HG03103 (cell line): ENCODE measurements around the gene MARK2.
"Not testable (repeated sequence)": the region's sequence is repeated elsewhere in the genome, so short reads cannot be mapped to it uniquely, and the experiment has no call there.

Experiments
- ATAC-seq: cut with Tn5 transposase; IDR thresholded peaks from one replicate; pipeline ENCODE4 v1.9.1; 2021; ENCODE audit warnings: low read depth; ENCODE audit not compliant: unreplicated experiment

Gene MARK2

DNA sequence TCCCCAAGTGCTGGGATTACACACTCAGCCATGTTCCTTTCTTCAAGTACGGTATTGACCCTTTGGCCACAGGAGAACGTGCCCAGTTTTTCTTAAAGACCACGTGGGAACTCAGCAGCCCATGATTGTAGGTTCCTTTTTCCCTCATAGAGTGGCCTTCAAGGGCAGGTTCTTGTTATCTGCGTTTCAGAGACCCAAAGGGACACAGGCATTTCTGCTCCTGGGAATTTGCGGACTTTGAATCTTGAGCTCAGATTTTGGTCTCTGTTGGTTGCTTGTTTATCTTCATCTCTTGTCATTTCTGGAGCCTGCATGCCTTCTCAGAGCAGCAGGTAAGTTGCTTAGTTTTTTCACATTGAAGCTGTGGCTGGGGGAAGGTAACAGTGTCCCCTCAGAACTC, 12.0 kb downstream of the MARK2 start:
- no peak for ATAC-seq

DNA sequence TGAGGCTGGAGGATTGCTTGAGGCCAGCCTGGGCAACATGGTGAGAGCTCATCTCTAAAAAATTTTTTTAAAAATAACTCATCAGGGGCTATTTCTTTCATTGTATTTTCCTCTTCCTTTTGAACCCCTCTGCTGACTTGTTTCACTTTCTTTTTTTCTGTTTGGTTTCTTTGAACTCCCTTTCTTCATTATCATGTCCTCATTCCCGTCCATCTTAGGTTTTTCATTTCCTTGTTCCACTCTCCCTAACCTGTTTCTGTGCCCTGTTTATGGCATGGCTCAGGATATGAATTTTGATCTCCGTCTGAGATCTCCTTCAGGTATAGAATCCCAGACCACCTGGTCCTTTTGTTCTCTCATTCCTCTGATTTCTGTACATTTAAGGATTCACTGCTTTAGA, 12.5 kb downstream of the MARK2 start:
- ATAC-seq, result no peak

DNA sequence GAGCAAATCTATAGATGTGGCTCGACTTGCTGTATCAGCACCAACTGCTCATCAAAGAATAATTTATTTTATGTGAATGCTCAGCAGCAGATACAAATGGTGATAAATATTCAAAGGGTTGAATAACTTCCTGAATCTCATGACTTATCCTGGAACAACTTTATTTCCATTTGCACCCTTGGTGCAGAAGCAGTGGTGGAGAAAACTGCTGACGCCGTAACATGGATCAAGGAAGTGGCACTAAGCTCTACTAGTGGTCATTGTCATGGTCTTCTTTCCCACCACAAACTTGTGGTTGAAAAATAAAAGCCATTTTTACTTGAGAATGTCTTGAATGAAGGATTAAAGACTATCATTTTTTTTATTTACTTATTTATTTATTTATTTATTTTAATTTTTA, 14.6 kb downstream of the MARK2 start:
- no peak for ATAC-seq

DNA sequence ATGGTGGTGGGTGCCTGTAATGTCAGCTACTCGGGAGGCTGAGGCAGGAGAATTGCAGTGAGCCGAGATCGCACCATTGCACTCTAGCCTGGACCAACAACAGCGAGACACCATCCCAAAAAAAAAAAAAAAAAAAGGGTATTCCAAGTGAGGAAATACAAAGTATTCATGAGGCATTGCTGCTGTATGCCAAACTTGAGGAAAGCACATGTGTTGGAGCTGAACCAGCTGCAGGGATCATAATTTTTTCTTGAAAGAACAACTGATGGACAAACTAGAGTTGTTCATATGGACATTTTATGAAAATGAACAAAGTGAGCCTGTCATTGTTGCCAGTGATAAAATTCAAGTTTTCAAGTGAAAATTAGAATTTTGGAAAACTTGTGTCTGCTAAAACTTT, 15.8 kb downstream of the MARK2 start:
- no peak for ATAC-seq

DNA sequence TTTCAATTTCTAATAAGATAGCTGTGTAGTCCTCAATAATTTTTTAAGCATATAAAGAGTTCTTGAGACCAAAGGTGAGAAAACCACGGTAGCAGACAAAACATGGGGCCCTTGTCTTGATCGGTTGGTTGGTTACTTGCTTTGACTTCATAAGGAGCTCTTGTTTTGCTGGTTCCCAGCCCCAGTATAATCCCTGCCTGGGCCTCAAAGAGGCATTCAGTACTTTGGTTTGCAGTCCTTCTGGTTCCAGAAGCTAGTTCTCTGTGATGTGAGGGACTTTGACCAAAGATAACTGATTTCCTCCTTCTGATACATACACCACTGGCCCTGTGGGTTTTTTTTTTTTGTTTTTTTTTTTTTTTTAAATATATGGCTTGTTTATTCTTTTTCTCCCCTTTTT, 17.1 kb downstream of the MARK2 start:
- ATAC-seq, result no peak

DNA sequence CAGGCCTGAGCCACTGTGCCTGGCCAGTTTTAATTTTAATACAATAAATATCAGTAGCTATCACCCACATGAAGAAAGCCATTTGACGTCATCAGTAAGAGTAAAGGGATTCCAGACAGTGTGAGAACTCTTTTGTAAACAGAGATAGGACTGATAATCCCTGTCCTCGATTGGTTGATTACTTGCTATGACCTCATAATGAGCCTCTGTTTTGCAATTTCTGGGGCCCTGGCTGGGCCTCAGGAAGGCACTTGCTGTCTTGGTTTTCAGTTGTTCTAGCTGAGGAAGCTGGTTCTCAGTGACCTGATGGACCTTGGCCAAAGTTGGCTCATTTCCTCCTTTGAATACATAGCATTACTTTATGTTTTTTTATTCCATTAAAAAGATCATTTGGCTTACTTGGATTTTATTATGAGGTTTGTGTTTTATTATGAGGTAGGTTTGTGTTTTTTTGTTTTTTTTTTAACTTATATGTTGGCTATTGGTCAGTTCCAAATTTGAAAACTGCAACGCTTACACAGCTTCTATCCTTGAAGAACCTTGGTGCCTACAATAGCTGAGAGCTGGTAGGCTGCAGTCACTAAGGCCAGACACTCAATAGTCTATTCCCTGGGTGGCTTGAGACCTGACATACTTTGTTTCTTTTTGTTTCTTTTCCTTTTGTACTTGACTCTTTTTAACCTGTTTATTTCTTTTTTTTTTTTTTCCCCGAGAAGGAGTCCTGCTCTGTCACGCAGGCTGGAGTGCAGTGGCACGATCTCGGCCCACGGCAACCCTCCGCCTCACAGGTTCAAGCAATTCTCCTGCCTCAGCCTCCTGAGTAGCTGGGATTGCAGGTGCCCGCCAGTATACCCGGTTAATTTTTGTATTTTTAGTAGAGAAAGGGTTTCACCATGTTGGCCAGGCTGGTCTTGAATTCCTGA, 20.0 kb downstream of the MARK2 start:
- no peak for ATAC-seq

DNA sequence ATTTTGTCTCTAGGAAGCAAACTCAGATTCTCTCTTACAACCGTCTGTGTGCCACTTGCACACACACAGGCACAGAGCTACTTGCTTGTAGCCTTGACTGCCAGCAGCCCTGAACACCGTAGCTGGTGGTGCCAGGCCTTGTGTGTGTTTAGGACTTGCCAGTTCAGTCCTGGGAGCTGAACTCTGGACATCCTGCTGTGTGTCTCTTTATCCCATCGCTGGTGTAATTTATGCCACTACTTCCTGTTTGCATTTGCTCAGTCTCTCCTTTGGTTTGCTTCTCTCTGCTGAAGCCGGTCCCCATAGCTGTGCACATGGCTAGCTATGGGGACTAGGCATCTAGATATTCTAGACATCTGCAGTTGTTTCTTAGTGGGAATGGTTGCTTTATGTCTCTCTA, 24.0 kb downstream of the MARK2 start:
- ATAC-seq, result no peak

DNA sequence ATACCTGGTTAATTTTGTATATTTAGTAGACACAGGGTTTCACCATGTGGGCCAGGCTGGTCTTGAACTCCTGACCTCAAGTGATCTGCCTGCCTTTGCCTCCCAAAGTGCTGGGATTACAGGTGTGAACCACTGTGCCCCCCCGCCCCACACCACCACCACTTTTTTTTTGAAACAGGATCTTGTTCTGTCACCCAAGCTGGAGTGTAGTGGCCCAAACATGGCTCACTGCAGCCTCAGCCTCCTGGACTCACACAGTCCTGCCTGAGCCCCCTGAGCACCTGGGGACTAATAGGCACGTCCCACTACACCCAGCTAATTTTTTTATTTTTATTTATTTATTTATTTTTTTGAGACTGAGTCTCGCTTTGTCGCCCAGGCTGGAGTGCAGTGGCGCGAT, 24.7 kb downstream of the MARK2 start:
- not testable (repeated sequence) for ATAC-seq

DNA sequence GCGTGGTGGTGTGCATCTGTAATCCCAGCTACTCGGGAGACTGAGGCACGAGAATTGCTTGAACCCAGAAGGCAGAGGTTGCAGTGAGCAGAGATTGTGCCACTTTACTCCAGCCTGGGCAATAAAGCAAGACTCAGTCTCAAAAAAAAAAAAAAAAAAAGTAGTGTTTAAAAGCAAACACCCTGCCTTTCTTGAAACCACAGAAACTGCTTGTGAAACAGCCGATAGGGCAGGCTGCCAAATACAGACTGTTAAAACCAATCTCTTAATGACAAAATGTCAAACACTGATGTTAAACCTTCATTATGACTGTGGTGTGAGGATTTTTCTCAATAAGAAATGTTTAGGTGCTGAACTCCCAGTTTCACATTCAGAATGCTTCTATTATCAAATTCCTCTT, 27.3 kb downstream of the MARK2 start:
- peak; percentile 58 for ATAC-seq

DNA sequence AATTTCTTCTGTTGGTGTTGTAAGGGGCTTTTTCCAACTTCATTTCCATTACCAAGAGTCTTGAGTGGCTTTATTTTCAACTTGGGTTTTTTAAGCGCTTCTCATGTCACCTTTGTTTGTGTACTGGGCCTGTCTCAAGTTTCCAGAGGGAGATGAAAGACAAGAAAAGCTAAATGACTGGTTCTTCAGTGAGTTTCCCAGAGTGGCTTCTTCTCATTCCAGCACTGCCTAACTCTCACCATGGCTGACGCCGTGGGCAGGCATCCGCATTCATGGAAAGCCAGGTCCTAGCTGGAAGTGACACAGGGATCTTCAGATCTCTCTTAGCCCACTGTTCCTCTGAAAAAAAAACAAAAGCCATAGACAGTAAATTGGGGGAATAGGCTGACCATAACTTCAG, 28.6 kb downstream of the MARK2 start:
- no peak for ATAC-seq

DNA sequence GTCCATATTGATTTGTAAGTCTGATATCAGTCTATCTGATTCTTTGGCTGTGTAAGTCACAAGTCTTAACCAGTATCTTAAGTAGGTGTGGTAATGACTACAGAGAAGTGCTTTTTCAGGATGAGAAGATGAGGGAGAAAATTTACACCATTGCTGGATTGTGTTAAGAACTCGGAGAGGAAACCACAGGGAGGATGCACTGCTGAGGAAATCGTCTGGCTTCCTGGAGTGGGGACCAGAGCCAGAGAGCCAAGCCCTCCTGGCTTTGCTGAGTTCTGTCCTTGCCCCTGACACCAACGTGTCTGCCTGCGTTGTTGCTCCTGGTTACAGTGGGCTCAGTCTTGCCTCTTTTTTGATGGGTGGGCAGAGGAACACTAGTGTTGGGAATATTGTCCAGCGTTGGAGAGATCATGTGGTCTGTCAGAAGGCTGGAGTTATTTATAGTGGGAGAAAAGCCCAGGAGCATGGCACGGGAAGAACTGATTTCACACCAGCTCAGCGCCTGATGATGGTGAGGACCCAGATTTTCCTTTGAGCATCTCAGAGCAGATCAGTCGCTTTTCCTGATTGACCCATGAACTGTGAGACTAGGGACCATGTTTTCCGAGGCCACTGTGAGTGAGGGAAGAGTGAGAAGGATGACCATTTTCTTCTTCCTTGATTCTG, 29.6 kb downstream of the MARK2 start:
- no peak for ATAC-seq

DNA sequence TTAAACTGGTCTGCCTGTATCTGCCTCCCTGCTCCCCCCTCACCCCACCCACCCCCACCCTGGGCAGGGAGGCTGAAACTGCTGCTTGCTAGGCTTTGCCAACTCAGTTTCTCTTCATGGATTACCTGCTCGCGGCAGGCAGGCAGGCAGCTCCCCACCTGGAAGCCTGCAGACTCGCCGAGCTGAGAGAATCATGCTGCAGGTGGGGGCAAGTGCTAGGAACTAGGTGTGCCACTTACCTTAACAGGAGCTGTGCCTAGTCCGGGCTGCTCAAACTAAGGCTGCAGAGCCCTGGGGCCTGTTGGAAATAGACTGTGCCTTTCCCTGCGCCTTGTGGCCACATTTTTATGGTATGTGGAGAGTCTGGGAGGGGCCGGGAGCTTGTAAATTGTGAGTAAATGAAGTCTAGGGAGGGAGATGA, 30.3 kb downstream of the MARK2 start:
- no peak for ATAC-seq

DNA sequence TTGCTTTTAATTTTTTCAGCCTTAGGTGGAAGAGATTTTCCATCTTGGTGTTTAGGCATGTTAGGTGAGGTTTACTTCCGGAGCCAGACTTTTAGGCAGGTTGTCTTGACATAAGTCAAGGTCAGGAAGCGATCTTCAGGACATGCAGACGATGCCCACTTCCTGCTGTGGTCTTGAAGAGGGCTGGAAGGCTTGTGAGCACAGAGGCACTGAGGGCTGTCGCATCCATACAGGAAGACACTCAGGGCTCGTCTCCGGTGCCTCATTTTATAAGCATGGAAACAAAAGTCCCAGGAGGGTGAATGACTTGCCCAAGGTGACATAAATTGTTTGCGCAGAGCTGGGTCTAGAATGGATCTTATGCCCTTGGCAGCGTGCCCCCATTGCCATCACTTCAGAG, 30.8 kb downstream of the MARK2 start:
- ATAC-seq, result no peak

DNA sequence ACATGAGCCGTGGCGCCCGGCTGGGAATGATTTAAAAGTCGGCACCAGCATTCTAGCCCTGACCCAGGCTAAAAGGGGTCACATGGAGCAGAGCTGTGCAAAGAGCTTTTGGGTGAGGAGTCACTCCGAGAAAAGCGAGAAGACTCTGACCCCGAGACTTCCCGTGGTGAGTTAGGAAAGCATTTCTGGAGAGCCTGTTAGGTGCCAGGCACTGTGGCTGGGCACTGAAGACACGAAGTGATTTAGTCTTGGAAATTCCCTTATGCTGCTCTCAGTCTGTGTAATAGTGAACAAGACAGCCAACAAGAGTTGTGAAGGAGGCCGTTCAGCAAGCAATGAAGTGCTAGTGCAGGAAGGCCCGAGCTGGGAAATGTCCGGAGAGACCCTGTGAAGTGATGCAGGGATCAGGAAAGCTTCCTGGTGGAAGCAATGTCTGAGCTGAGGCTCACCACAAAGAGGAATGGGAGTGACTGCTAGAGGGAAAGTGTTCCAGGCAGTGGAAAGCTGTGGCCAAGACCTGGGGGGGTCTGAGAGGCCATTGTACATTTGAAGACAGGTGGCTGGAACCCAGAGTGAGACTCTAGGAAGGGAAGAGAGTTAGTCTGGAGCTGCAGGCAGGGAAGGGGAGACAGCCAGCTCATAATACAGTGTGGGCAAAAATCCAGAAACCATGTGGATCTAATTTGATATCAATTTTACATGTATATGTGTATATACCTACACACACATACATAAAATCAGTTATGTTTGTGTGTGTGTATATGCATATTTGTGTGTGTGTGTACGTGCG, 31.6 kb downstream of the MARK2 start:
- ATAC-seq, result no peak

DNA sequence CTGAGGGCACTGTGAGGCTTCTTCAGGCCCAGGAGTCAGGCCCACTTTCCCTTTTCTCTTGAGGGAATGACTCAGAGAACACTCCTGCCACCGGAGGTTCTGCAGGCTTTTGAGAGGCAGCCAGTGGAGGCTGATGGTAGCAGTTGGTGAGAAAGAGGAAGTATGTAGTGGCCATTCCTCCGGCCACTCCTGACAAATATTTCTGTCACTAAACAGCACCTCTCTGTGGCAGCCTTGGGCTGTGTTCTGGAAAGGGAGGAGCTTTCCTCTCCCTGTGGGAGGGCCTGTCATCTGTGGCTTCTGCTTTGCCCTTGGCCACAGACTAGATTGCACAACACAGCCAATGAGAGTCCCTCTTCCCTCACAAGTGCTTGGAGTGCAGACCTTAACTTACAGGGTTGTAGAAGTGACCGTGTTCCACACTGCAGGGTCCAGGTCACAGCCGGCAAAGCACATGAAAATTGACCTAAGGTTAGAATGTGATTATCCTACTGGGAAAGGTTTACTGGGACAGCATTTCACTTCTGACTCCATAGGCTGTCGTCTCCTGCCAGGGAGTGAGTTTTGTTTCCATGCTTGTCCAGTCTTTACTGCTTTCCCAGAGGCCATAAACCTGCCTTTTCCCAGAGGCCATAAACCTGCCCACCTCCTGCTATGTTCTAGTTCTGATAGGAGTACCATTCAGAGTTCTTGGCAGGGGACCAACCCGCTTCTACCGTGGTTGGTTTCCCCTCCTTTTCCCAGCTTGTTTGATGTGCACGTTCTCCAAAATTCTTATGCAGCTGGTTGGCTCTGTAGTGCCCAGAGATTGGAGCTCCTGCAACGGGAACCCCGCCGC, 33.3 kb downstream of the MARK2 start:
- peak; percentile 89 for ATAC-seq

DNA sequence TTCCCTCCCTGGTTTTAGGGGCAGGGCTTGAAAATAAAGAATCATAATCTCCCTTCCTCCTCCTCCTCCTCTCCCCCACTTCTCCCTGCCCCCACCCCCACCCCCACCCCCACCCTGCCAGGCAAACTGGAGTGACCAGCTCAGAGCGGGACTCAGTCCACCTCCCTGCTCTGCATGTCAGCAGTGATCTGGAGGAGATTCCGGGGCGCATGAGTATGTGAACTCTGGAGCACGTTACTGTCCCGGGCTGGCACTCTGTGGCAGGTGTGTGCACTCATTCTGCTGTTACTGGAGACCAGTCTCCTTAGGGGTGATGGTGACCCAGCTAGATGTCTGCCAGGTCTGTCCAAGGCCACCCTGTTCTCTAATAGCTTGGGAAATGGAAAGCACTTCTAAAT, 33.9 kb downstream of the MARK2 start:
- no peak for ATAC-seq

DNA sequence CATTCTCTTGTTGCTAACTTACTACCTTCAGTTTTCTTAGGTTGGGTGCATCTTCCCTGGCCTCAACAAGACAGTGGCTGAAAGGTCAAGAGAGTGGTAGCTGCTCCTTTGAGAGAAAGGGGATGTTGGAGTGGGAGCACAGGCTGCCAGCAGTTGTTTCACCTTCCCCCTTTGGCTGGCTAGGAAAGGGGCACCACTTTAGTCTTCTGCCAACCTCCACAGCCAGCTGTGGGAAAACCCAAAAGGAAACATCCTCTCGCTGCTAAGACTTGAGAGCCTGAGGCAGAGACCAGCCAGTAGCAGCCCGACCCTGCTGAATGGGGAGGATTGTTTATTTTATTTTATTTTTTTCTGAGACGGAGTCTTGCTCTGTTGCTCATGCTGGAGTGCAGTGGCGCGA, 34.4 kb downstream of the MARK2 start:
- no peak for ATAC-seq

DNA sequence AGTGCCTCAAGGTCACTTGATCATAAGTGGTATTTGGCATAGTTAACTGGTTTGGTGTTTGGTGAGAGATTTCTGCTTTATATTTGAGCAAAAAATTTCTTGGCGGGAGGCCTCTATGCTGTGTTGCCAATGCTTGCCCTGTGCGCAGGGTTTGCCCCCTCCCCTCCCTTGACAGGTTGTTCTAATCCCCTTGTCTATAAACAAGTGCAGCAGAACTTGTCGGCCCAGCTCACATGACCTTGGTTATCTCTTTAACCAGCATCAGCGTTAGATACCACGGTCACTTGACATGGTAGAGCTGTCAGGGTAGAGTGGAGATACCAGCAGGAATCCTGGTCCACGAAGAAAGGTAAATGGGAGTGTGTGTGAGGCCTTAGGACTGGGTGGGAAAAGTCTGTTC, 35.6 kb downstream of the MARK2 start:
- no peak for ATAC-seq

DNA sequence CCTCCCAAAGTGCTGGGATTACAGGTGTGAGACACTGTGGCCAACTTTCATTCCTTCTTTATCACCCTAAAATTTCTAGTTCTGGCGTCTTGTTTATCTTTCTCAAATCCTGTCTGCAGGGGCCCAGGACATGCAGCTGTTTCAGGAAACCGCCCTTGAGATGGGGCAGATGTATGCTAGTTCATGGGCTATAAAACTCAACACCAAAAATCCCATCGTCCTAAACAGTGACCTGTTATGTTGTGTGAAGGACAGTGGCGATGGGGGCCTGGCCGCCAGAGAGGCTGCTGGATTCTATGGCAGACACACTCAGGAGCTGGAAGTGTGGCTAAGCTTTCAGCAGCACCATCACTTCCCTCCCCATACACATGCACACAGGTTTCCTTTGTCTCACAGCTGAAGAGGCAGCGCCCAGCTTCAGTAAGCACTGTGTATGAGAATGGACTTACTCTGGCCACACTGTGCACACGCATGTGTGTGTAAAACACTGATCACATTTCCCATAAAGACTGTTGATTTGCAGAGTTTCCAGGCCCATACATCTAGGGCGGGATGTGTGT, 36.7 kb downstream of the MARK2 start:
- no peak for ATAC-seq

DNA sequence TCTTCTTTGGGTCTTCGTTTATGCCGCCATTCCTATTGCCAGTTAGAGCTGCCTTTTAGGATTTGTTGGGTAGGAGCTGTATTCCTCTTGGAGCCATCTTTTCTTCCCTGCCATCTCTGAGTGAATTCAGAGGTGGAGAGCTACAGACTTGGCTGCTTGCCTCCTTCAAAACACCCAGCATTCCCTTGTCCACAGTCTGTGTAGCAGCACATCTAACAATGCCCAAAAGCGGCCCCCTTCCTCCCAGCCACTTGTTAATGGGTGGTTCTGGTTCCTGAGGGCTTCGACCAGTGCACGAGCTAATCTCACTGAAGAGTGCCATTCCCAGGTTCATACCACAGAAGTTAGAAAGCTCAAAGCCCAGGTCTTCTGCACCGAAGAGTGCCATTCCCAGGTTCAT, 37.7 kb downstream of the MARK2 start:
- ATAC-seq, result no peak
